Suprapubic skin (tissue), 4 donors: Measurements from ENCODE around the gene ASCC1. TPM values are rescaled to one million over a fixed set of nuclear protein-coding genes. Genes with fewer than 3 reads are reported as not detected.

Experiments used
- DNase-seq, 2 donors: peaks; one replicate each; pipeline ENCODE4 v3.0.0-alpha.2; 2019; ENCODE audit warnings: low spot score in 2 of 2
- H3K27ac ChIP-seq: fragments of 200-600 bp; sonication (generic); one replicate; pipeline ENCODE4 v1.5.1; 2019
- H3K27me3 ChIP-seq: fragments of 200-600 bp; sonication (generic); one replicate; pipeline ENCODE4 v1.5.1; 2019
- H3K36me3 ChIP-seq: fragments of 200-600 bp; sonication (generic); one replicate; pipeline ENCODE4 v1.5.1; 2019
- H3K4me1 ChIP-seq: fragments of 200-600 bp; sonication (generic); one replicate; pipeline ENCODE4 v1.5.1; 2019
- H3K4me3 ChIP-seq: fragments of 200-600 bp; sonication (generic); one replicate; pipeline ENCODE4 v1.5.1; 2019; ENCODE audit warnings: mild to moderate bottlenecking
- H3K9me3 ChIP-seq: fragments of 200-600 bp; sonication (generic); one replicate; pipeline ENCODE4 v1.5.1; 2019
- EP300 ChIP-seq: sonication (generic); formaldehyde crosslinking; IDR thresholded peaks from one replicate; pipeline ENCODE4 v1.6.1; 2017; ENCODE audit warnings: antibody characterized with exemption
- POLR2A ChIP-seq, 2 donors: fragments of 450-650 bp; IDR thresholded peaks; one replicate each; pipeline ENCODE4 v1.6.1; 2017; ENCODE audit warnings: antibody characterized with exemption in 2 of 2, mild to moderate bottlenecking in 2 of 2, moderate library complexity in 2 of 2
- POLR2AphosphoS5 ChIP-seq, 3 donors: sonication (generic); formaldehyde crosslinking; IDR thresholded peaks; one replicate each; pipeline ENCODE4 v1.6.1; 2017; ENCODE audit warnings: antibody characterized with exemption in 3 of 3
- WGBS: methylation state at CpG from one replicate; pipeline ENCODE4 v1.1.5; 2018; 5-methylcytosine and 5-hydroxymethylcytosine counted together
- total RNA-seq, 4 donors: library from RNA; depleted of rRNA; stranded (reverse); fragments of >200 nt; gene quantifications; one replicate each; pipeline ENCODE4 v1.1.0, GENCODE V29; 2016
- TF ChIP-seq, protein P1 (sequence below), 2 donors: fragments of 200-600 bp in 1 of 2; fragments of 450-650 bp in 1 of 2; sonication (generic) in 1 of 2; IDR thresholded peaks; one replicate each; pipeline ENCODE4 v1.5.1; 2016 to 2019; ENCODE audit warnings: antibody characterized with exemption in 2 of 2, mild to moderate bottlenecking in 1 of 2, moderate library complexity in 1 of 2

Gene ASCC1
- total RNA-seq, 4 donors from 2014 or later = 20.2 to 31.7 (median 21.2) TPM

DNA sequence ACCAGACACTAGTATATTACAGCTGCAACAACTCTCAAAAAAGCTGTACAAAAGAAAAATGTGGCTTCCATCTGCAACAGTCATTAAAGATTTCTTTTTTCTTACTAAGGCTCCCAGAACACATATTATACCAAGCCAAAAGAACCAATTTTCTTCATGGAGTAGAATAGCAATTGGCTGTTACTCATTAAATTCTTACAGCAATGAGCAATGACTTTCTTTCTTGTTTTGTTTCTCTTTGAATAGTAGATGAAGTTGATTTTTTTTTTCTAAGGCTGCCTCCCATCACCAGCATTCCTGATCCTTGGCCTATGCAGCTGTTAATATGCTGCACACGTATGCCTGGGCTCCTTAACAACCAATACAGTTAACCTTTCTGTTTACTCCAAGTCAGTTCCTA lies 91.1 kb downstream of the ASCC1 start:
- Histone ChIP-seq H3K9me3 (no peaks in the 10 kb centered on the region), H3K4me3 (no peak overlapping the region), H3K36me3 (peaks cover 9% of the 10 kb centered on the region), H3K4me1 (no peaks in the 10 kb centered on the region), H3K27ac (no peak overlapping the region), H3K27me3 (no peaks in the 10 kb centered on the region)
- no peak for TF ChIP-seq POLR2A (IDR thresholded peaks at IDR 0.05)
- DNase-seq = no peak
- 54% methylated on average over 1 of the region's 1 CpG for WGBS

DNA sequence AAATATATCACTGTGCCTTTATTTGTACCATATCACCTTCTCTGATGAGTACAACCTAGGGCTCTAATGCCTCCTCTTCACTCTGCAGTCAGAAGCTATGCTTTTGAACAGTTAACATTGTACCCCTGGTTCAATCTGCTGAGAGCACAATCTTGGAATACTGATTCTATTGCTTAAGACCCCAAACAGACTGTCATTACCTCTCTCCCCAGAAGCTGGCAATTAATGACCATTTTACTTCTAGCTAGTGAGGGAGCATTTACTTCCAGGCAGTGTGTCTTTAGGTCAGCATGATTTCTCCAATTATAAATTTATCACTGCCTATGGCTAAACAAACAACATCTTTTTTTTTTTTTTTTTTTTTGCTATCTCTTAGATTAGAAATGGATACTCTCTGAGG lies 91.7 kb downstream of the ASCC1 start:
- TF ChIP-seq, protein P1, sequence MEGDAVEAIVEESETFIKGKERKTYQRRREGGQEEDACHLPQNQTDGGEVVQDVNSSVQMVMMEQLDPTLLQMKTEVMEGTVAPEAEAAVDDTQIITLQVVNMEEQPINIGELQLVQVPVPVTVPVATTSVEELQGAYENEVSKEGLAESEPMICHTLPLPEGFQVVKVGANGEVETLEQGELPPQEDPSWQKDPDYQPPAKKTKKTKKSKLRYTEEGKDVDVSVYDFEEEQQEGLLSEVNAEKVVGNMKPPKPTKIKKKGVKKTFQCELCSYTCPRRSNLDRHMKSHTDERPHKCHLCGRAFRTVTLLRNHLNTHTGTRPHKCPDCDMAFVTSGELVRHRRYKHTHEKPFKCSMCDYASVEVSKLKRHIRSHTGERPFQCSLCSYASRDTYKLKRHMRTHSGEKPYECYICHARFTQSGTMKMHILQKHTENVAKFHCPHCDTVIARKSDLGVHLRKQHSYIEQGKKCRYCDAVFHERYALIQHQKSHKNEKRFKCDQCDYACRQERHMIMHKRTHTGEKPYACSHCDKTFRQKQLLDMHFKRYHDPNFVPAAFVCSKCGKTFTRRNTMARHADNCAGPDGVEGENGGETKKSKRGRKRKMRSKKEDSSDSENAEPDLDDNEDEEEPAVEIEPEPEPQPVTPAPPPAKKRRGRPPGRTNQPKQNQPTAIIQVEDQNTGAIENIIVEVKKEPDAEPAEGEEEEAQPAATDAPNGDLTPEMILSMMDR (IDR thresholded peaks at IDR 0.05) = no peak
- no peak for TF ChIP-seq EP300
- TF ChIP-seq POLR2AphosphoS5 (IDR thresholded peaks at IDR 0.05) = no peak
- TF ChIP-seq POLR2A (IDR thresholded peaks at IDR 0.05) = no peak
- Histone ChIP-seq H3K4me1 (no peaks in the 10 kb centered on the region), H3K27ac (no peak overlapping the region), H3K4me3 (no peak overlapping the region), H3K27me3 (no peaks in the 10 kb centered on the region), H3K9me3 (no peaks in the 10 kb centered on the region), H3K36me3 (peaks cover 9% of the 10 kb centered on the region)
- DNase-seq = no peak

DNA sequence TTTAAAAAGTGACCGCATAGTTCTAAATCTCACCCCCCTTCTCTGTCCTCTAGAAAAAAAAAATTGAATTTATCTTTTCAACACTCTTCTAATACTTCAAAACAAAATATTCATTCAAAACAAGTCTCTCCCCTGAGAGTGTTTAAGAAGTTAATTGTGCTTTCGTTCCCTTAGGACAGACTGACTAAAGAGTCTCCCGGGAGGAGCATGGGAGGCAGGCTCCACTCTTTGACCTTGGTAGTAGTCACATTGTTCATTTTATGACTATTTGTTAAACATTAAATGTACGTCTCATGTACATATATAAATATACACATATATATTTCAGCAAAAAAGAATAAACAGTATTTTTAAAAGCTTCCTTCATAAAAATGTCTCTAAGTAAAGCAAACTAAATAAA lies 92.5 kb downstream of the ASCC1 start:
- Histone ChIP-seq H3K27ac (no peak overlapping the region), H3K36me3 (peaks cover 9% of the 10 kb centered on the region), H3K4me1 (no peaks in the 10 kb centered on the region), H3K27me3 (no peaks in the 10 kb centered on the region), H3K4me3 (no peak overlapping the region), H3K9me3 (no peaks in the 10 kb centered on the region)
- DNase-seq = no peak
- 68% methylated on average over 4 of the region's 4 CpGs for WGBS
- TF ChIP-seq POLR2A (IDR thresholded peaks at IDR 0.05) = no peak
- TF ChIP-seq, protein P1 (IDR thresholded peaks at IDR 0.05) = no peak
- TF ChIP-seq EP300 = no peak
- TF ChIP-seq POLR2AphosphoS5 (IDR thresholded peaks at IDR 0.05) = no peak

DNA sequence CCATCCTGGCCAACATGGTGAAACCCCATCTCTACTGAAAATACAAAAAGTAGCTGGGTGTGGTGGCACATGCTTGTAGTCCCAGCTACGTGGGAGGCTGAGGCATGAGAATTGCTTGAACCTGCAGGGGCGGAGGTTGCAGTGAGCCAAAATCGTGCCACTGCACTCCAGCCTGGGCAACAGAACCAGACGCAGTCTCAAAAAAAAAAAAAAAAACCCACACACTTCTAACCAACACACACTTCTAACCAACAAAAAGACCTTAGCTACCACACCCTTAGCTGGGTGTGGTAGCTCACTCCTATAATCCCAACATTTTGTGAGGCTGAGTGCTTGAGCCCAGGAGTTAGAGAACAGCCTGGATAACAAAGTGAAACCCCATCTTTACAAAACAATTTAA lies 93.9 kb downstream of the ASCC1 start:
- Histone ChIP-seq H3K9me3 (no peaks in the 10 kb centered on the region), H3K27me3 (no peaks in the 10 kb centered on the region), H3K4me1 (no peaks in the 10 kb centered on the region), H3K27ac (no peak overlapping the region), H3K4me3 (no peak overlapping the region), H3K36me3 (peaks cover 4% of the 10 kb centered on the region)
- no peak for TF ChIP-seq POLR2AphosphoS5 (IDR thresholded peaks at IDR 0.05)
- no peak for TF ChIP-seq POLR2A (IDR thresholded peaks at IDR 0.05)
- no peak for TF ChIP-seq EP300
- TF ChIP-seq, protein P1 (IDR thresholded peaks at IDR 0.05) = no peak
- DNase-seq = no peak
- 90% methylated on average over 4 of the region's 4 CpGs for whole genome bisulfite sequencing

DNA sequence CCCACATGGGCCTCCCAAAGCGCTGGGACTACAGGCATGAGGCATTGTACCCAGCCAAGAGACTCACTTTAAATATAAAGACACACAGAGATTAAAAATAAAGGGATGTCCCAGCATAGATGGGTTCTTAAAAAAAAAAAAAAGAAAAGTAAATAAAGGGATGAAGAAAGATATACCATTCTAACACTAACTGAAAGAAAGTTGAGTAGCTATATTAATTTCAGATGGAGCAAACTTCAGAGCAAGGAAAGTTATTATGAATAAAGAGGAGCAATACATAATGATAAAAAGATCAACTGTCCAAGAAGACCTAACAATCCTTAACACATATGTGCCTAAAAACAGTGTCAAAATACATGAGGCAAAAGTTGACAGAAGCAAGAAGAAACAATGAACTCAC lies 94.7 kb downstream of the ASCC1 start:
- H3K9me3 ChIP-seq = no peaks in the 10 kb centered on the region
- H3K27me3 ChIP-seq = no peaks in the 10 kb centered on the region
- no peak for TF ChIP-seq EP300
- TF ChIP-seq, protein P1 (IDR thresholded peaks at IDR 0.05) = no peak
- TF ChIP-seq POLR2A (IDR thresholded peaks at IDR 0.05) = no peak
- no peak for TF ChIP-seq POLR2AphosphoS5 (IDR thresholded peaks at IDR 0.05)
- H3K4me1 ChIP-seq = no peaks in the 10 kb centered on the region
- H3K36me3 ChIP-seq = peaks cover 3% of the 10 kb centered on the region
- no peak overlapping the region for H3K4me3 ChIP-seq
- DNase-seq = no peak
- H3K27ac ChIP-seq = no peak overlapping the region
- WGBS = 100% methylated on average over 1 of the region's 1 CpG

DNA sequence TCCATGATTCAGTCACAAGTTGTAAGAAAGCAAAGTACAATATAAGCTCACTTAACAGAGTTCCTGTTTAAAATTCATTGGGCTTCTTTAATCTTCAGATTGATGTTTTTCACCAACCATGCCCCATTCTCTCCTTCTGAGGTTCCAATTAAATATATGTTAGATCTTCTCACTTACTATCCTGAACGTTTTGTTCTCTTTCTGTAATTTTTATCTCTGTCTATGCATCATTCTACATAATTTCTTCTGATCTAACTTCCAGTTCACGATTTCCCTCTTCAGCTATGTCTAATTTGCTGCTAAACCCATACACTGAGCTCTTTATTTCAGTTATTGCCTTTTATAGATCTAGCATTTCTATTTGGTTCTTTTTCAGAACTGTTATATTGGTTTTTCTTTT lies 99.7 kb downstream of the ASCC1 start:
- no peak overlapping the region for H3K4me3 ChIP-seq
- H3K36me3 ChIP-seq = peaks cover 3% of the 10 kb centered on the region
- H3K9me3 ChIP-seq = no peaks in the 10 kb centered on the region
- no peak for DNase-seq
- WGBS = 100% methylated on average over 2 of the region's 2 CpGs
- no peak overlapping the region for H3K27ac ChIP-seq
- H3K4me1 ChIP-seq = no peaks in the 10 kb centered on the region
- H3K27me3 ChIP-seq = no peaks in the 10 kb centered on the region
- no peak for TF ChIP-seq POLR2AphosphoS5 (IDR thresholded peaks at IDR 0.05)
- TF ChIP-seq POLR2A (IDR thresholded peaks at IDR 0.05) = no peak
- TF ChIP-seq, protein P1 (IDR thresholded peaks at IDR 0.05) = no peak
- no peak for TF ChIP-seq EP300
